VCaP (cell line): ENCODE results near the gene ERN1.
"Not testable (repeated sequence)": the region's sequence is repeated elsewhere in the genome, so short reads cannot be mapped to it uniquely, and the experiment has no call there.

Experiments used
- H3K27ac ChIP-seq: fragments of 450-650 bp; 2 replicates; pipeline ENCODE4 v1.5.1; 2017
- TF ChIP-seq, protein P1 (sequence below): fragments of 450-650 bp; conservative IDR thresholded peaks from 2 replicates; pipeline ENCODE4 v1.5.1; 2017; ENCODE audit warnings: mild to moderate bottlenecking, moderate library complexity

The ERN1 gene

GRCh38 chr17:64123114-64123513, 6.8 kb downstream of the ERN1 start:
- TF ChIP-seq, protein P1, sequence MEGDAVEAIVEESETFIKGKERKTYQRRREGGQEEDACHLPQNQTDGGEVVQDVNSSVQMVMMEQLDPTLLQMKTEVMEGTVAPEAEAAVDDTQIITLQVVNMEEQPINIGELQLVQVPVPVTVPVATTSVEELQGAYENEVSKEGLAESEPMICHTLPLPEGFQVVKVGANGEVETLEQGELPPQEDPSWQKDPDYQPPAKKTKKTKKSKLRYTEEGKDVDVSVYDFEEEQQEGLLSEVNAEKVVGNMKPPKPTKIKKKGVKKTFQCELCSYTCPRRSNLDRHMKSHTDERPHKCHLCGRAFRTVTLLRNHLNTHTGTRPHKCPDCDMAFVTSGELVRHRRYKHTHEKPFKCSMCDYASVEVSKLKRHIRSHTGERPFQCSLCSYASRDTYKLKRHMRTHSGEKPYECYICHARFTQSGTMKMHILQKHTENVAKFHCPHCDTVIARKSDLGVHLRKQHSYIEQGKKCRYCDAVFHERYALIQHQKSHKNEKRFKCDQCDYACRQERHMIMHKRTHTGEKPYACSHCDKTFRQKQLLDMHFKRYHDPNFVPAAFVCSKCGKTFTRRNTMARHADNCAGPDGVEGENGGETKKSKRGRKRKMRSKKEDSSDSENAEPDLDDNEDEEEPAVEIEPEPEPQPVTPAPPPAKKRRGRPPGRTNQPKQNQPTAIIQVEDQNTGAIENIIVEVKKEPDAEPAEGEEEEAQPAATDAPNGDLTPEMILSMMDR: no peak

DNA sequence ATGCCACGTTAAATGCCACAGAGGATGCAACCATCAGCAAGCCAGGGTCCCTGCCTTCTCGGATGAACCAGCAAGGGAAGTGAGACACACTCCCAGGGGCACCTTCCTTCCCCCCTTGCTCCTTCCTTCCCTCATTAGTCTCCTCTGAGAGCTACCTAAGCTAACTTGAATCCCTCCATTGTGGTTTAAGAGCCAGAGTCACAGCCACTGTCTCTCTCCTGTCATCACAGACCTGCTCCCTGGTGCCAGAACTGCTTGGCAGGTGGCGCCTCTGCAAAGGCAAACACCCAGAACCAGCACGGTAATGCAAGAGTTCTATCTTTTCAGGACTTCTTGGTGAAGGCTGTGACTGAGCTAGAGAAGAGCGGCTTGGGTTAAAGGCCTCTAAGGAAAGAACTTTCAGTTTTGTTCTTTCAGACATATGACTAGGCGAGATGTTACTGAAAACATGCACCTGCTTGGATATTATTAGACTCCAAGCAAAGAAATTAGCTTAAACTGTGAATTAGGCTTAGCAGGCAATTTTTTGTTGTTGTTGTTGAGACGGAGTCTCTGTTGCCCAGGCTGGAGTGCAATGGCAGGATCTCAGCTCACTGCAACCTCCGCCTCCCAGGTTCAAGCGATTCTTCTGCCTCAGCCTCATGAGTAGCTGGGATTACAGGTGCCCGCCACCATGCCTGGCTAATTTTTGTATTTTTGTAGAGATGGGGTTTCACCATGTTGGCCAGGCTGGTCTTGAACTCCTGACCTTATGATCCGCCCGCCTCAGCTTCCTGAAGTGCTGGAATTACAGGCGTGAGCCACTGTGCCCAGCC, 8.8 kb downstream of the ERN1 start:
- H3K27ac ChIP-seq: not testable (repeated sequence)

More at GRCh38 chr17:64123114-64123513, 6.8 kb downstream of the ERN1 start:
- no peak overlapping the region for H3K27ac ChIP-seq

- TF ChIP-seq, protein P1: no peak
- H3K27ac ChIP-seq: no peak overlapping the region
Measured at GRCh38 chr17:64120159-64120810, 9.7 kb downstream of the ERN1 start.

DNA sequence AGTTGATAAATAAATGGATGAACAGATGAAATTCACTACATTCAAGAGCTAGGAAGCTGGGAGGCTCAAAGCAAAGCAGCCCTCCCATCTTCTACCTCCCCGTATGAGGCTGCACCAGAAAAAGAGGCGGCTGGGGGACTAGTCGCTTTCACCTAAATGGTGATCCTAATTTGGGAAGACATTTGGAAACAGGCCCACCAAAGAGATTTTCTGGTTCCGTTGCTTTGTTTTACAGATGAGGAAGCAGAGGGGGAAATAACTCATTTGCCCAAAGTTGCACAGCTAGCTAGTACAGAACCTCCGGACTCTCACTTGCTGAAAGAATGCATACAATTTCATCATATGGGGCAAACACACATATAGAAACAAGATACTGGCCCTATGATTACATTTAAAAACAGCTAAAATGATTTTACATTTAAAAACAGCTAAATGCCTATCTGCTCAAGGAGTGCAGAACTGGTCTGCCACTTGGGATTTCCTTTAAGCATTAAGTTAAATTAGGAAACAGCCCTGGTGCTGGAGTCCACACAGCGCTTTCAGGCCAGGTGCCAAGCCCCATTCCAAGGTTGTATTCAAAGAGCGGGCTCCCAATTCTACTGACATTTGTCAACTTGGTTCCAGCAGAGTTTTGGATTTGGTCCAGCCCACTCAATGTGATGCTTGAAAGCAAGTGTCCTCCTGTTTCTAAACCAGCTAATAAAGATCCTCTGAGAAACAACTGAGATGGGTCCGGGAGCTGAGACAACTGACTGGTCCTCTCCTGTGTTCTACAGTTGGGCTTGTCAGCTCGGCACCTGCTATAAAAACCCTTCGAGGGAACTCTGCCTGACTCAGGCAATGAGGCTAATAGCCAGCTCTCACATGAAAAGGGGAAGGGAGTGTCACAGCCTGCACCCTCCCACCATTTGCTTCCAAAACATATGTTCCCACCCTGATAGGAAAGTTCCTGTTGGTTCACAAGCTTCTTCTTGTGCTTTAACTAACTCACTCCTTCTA, 11.7 kb downstream of the ERN1 start:
- TF ChIP-seq, protein P1: no peak
- H3K27ac ChIP-seq: peak overlapping the region; percentile 14

GRCh38 chr17:64115822-64116534, 14.0 kb downstream of the ERN1 start:
- peak overlapping the region; percentile 38 for H3K27ac ChIP-seq
- TF ChIP-seq, protein P1: no peak

DNA sequence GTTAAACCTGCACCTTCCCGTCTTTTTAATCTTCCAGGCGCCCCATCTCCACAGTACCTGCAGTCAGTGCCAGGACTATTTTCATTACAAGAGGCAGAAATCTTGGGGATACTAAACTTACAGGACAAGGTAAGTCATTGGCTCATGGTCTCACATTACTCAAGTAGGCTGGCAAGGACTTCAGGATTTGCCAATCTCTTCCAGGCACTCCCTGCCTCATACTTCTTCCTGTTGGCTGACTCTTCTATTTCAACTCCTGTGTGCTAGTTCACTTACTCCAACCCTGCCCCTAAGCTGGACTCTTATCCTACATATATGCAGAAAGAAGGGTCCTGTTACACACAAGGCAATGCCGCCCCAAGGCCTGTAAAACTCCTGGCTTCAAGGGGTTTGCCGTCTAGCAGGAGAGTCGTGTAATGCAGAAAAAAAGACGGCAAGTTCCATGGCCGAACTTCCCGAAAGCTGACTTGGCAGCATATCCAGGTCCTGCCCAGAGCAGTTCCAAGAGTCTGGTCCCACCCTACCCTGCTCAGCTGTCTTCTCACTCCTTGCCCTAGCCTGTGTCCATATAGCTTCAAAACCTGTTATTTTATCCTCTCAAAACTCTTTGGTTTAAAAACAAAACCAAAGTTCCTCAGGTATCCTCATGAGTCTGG, 14.8 kb downstream of the ERN1 start:
- peak overlapping the region; percentile 38; the same call in 1 of the 2 replicates for H3K27ac ChIP-seq
- TF ChIP-seq, protein P1: no peak

DNA sequence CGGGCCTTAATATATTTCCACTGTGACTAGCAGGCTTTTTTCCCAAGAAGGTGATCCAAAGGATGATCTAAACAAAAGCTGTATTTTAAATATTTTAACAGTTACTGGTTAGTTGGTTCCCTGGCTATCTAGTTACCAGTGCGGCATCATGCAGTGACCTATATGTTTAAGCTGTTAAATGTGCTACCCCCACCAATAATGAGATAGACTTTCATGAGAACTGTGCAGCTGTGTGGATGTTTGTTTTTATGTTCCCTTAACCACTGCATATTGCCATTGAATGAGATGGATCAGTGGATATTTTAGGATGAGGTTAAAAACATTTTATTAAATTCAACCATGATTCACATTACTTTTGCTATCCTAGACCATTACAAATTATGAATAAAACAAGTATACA, 16.9 kb downstream of the ERN1 start:
- H3K27ac ChIP-seq: no peak overlapping the region
- TF ChIP-seq, protein P1: no peak
